ENCODE results near the gene HPD.

- TF ChIP-seq POLR2A (IDR thresholded peaks at IDR 0.05; ENCODE audit: low read length) (no peak), GATA1 (IDR thresholded peaks at IDR 0.05; ENCODE audit: low read depth, low read length) (no peak)
Observed at GRCh38 chr12:121793838-121794533, 64.7 kb downstream of the HPD start.

All from erythroblast (primary cell).